Transverse colon (tissue), 4 donors: ENCODE results near the gene HPN.

Experiments
- POLR2AphosphoS5 ChIP-seq, 3 donors: sonication (generic); formaldehyde crosslinking; IDR thresholded peaks; one replicate each; pipeline ENCODE4 v1.6.1; 2016; ENCODE audit warnings: antibody characterized with exemption in 3 of 3
- TF ChIP-seq, protein P1 (sequence below), 5 experiments: fragments of 200-600 bp in 3 of 5; fragments of 450-650 bp in 2 of 5; sonication (generic) in 3 of 5; IDR thresholded peaks; 1 replicate in 2 of 5; 2 replicates in 3 of 5; pipeline ENCODE4 v1.5.1; 2016 to 2017; ENCODE audit warnings: antibody characterized with exemption in 5 of 5, inconsistent platforms in 3 of 5, mild to moderate bottlenecking in 2 of 5, moderate library complexity in 1 of 5

DNA sequence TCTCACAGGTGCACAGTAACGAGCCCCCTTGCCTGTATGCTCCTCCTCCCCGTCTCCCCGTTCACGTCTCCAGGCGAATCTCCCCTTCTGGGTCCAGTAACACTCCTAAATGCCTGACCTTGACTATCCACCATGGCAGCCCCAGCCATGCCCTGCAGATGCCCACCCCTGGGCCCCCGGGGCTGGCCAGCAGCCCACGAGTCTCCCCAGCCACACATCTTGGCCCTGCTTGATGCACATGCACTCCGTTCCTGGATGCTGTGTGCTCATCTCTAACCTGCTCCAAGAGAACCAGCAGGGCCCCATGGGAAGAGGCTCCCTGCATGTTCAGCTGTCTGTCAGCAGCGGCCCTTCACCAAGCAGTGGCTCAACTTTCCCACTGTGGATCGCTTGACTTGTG is 32.0 kb downstream of the HPN start:
- TF ChIP-seq POLR2AphosphoS5 (IDR thresholded peaks at IDR 0.05), result no peak
- TF ChIP-seq, protein P1, sequence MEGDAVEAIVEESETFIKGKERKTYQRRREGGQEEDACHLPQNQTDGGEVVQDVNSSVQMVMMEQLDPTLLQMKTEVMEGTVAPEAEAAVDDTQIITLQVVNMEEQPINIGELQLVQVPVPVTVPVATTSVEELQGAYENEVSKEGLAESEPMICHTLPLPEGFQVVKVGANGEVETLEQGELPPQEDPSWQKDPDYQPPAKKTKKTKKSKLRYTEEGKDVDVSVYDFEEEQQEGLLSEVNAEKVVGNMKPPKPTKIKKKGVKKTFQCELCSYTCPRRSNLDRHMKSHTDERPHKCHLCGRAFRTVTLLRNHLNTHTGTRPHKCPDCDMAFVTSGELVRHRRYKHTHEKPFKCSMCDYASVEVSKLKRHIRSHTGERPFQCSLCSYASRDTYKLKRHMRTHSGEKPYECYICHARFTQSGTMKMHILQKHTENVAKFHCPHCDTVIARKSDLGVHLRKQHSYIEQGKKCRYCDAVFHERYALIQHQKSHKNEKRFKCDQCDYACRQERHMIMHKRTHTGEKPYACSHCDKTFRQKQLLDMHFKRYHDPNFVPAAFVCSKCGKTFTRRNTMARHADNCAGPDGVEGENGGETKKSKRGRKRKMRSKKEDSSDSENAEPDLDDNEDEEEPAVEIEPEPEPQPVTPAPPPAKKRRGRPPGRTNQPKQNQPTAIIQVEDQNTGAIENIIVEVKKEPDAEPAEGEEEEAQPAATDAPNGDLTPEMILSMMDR (IDR thresholded peaks at IDR 0.05), result no peak
